HEK293 (cell line): Measurements from ENCODE around the gene SRPK3.

Experiments
- ZNF366 ChIP-seq: fragments of 450-650 bp; formaldehyde crosslinking; conservative IDR thresholded peaks from 2 replicates; pipeline ENCODE4 v1.5.1; 2016; ENCODE audit warnings: missing biosample characterization, missing genetic modification characterization
- ZNF747 ChIP-seq: fragments of 450-650 bp; formaldehyde crosslinking; IDR thresholded peaks from 2 replicates; pipeline ENCODE4 v1.5.1; 2016; ENCODE audit warnings: missing biosample characterization, missing genetic modification characterization
- ZNF76 ChIP-seq: fragments of 450-650 bp; formaldehyde crosslinking; IDR thresholded peaks from 2 replicates; pipeline ENCODE4; 2016; ENCODE audit warnings: low read depth, missing biosample characterization, missing genetic modification characterization, borderline replicate concordance
- TF ChIP-seq, protein P1 (sequence below): fragments of 450-650 bp; formaldehyde crosslinking; IDR thresholded peaks from 2 replicates; pipeline ENCODE4 v1.5.1; 2016; ENCODE audit warnings: missing biosample characterization, missing genetic modification characterization
- TF ChIP-seq, protein P2 (sequence below): fragments of 450-650 bp; formaldehyde crosslinking; IDR thresholded peaks from 2 replicates; pipeline ENCODE4 v1.5.1; 2016; ENCODE audit warnings: missing biosample characterization, missing genetic modification characterization
- TF ChIP-seq, protein P3 (sequence below): fragments of 450-650 bp; formaldehyde crosslinking; IDR thresholded peaks from 2 replicates; pipeline ENCODE4 v1.5.1; 2016; ENCODE audit warnings: missing biosample characterization, missing genetic modification characterization

DNA sequence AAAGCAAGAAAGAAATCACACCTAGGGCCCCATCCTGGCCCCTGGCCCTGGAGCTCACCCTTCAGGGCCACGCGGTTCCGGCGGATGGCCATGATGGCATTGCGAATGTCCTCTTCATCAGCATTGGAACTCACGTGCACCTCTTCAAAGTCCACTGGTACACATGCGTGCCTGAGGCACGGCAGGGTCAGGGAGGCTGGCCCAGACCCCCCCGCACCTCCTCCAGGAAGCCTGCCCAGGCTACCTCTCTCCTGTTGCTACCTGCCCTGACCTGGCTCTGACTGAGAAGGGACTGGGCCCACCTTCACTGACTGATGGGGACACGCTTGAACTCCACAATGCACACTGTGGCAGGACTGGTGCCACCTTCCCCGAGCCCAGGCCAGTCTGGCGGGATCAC, 8.8 kb downstream of the SRPK3 start:
- TF ChIP-seq, protein P1, sequence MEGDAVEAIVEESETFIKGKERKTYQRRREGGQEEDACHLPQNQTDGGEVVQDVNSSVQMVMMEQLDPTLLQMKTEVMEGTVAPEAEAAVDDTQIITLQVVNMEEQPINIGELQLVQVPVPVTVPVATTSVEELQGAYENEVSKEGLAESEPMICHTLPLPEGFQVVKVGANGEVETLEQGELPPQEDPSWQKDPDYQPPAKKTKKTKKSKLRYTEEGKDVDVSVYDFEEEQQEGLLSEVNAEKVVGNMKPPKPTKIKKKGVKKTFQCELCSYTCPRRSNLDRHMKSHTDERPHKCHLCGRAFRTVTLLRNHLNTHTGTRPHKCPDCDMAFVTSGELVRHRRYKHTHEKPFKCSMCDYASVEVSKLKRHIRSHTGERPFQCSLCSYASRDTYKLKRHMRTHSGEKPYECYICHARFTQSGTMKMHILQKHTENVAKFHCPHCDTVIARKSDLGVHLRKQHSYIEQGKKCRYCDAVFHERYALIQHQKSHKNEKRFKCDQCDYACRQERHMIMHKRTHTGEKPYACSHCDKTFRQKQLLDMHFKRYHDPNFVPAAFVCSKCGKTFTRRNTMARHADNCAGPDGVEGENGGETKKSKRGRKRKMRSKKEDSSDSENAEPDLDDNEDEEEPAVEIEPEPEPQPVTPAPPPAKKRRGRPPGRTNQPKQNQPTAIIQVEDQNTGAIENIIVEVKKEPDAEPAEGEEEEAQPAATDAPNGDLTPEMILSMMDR = no peak
- no peak for TF ChIP-seq ZNF76 (tag by site-specific recombination)
- no peak for TF ChIP-seq ZNF747 (tag by site-specific recombination)
- no peak for TF ChIP-seq ZNF366
- TF ChIP-seq, protein P2, sequence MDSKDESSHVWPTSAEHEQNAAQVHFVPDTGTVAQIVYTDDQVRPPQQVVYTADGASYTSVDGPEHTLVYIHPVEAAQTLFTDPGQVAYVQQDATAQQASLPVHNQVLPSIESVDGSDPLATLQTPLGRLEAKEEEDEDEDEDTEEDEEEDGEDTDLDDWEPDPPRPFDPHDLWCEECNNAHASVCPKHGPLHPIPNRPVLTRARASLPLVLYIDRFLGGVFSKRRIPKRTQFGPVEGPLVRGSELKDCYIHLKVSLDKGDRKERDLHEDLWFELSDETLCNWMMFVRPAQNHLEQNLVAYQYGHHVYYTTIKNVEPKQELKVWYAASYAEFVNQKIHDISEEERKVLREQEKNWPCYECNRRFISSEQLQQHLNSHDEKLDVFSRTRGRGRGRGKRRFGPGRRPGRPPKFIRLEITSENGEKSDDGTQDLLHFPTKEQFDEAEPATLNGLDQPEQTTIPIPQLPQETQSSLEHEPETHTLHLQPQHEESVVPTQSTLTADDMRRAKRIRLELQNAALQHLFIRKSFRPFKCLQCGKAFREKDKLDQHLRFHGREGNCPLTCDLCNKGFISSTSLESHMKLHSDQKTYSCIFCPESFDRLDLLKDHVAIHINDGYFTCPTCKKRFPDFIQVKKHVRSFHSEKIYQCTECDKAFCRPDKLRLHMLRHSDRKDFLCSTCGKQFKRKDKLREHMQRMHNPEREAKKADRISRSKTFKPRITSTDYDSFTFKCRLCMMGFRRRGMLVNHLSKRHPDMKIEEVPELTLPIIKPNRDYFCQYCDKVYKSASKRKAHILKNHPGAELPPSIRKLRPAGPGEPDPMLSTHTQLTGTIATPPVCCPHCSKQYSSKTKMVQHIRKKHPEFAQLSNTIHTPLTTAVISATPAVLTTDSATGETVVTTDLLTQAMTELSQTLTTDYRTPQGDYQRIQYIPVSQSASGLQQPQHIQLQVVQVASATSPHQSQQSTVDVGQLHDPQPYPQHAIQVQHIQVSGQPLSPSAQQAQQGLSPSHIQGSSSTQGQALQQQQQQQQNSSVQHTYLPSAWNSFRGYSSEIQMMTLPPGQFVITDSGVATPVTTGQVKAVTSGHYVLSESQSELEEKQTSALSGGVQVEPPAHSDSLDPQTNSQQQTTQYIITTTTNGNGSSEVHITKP (tag by site-specific recombination) = no peak
- TF ChIP-seq, protein P3, sequence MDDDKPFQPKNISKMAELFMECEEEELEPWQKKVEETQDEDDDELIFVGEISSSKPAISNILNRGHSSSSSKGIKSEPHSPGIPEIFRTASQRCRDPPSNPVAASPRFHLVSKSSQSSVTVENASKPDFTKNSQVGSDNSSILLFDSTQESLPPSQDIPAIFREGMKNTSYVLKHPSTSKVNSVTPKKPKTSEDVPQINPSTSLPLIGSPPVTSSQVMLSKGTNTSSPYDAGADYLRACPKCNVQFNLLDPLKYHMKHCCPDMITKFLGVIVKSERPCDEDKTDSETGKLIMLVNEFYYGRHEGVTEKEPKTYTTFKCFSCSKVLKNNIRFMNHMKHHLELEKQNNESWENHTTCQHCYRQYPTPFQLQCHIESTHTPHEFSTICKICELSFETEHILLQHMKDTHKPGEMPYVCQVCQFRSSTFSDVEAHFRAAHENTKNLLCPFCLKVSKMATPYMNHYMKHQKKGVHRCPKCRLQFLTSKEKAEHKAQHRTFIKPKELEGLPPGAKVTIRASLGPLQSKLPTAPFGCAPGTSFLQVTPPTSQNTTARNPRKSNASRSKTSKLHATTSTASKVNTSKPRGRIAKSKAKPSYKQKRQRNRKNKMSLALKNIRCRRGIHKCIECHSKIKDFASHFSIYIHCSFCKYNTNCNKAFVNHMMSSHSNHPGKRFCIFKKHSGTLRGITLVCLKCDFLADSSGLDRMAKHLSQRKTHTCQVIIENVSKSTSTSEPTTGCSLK (tag by site-specific recombination) = no peak
